HG03196 (cell line): Measurements from ENCODE around the gene INSL3.

Experiments
- ATAC-seq: cut with Tn5 transposase; IDR thresholded peaks from one replicate; pipeline ENCODE4 v1.9.1; 2021; ENCODE audit not compliant: unreplicated experiment

INSL3 gene

DNA sequence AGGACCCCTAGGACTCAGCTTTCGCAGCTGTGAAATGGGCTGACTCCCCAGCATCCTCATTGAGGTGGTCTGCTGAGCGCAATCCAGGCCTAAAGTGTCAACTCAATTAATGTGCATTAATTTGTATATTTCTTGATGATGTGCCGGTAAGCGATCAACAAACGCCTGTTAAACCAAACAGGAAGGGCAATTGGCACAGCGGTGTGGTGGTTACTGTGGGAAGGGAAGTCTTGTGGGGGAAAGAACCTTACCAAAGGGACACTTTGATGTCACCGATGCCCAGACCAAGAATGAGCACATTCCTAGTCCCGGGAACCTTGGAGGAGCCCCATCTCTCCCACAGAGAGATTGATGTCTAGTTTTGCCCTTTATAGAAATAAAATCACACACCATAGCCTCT lies 24.8 kb upstream of the INSL3 start:
- no peak for ATAC-seq

DNA sequence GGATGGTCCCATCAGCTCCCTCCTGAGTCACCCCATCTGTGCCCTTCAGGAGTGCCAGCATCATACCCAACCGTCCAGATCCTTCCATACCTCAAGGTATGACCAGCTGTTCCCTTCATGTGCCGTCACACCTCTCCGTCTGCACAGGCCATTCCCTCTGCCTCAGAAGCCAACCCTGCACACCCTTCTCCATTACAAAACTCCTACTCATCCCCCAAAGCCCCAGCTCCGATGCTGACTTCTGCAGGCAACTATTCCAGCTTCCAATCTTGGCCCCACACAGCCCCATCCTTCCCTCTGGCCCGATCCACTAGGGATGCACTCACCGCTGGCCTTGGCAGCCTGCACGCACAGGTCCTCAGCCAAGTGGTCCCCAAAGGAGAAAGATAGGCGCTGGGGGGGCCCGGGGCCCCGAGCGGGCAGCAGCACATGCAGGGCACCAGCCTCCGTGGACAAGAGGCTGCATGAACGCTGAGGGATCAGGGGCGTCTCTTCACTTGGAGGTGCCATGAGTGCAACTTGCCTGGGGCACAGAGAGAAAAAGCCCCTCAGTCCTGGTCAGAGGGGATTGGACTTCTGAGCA lies 22.7 kb upstream of the INSL3 start:
- no peak for ATAC-seq

DNA sequence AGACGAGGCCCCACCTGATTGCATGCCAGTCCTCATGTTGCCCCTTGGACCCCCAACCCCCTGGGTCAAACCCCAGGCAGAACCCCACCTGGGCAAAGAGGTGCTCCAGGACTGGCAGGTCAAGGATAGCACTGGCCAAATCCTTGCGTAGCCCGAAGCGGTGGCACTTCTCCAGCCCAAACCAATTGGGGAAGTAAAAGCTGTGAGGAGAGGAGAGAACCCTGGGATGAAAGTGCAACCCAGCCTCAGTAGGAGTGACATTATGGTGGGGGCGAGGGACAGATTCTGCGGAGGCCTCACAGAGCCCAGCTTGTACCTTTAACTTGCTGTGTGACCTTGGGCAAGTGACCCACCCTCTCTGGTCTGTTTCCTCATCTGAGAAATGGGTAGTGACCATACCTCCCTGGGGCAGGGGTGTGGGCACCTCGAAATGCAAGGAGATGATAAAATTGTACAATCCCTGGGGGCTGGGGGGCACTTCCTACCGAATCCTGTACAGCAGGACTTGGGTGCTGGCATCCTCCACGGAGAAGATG lies 22.0 kb upstream of the INSL3 start:
- no peak for ATAC-seq

DNA sequence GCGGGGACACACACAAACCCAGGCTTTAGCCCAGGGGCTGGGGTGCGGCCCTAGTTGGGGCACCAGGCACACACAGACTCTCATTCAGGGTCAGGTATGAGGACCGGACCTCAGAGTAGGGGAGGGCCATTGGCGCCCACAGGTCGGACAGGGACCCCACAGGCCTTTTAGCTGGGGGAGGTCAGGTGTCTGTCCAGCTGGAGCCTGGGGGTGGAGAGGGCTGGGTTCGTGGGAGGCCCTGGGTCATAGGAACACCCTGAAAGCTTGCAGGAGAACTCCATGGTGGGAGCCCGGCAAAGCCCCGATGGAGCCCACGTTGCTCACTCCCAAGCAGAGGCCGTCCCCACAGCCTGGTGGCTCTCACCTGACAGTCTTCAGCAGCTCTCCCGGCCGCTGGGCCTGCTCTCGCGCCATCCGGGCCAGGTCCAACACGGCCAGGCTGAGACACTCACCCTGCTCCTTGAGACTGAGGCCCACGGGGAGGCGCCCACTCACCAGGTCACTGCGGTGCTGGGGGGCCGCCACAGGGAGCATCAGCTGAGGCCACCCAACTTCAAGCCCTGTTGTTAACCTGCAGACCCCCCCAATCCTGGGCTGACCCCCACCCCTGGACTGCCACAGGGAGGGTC lies 21.5 kb upstream of the INSL3 start:
- no peak for ATAC-seq

DNA sequence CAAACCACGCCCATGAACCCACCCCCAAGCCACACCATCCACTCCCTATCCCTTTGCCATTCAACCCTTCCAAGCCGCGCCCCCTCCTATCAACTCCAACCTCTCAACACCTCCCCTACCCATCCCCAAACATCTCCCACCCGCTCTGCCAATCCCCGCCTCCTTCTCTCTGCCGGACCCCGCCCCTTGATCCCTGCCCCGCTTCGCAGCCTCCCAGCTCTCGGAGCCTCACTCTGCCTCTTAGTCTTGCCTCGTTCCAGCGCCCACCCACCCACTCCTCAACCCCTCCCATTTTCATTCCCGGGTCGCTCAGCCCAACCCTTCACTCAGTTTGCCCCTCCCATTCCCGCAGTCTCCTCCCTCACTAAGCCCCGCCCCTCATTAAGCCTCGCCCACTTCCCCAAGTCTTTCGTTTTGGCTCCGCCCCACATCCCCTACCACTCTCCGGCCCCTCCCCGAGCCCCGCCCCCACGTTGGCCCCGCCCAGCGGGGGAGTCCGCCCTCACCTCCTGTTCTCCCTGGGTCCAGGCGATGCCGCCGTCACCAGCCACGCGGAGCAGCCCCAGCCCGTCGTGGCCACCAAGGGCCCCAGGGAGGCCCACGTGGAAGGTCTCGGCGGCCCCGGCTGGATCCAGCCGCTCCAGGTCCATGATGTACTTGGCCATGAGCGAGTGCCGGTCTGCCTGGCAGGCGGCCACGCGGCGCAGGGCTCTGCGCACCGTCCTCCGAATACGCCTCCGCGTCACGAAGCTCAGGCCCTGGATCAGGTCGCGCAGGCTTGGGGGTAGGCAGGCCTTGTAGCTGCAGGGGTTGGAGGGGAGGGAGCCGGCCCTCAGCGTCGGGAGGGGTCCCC lies 20.7 kb upstream of the INSL3 start:
- no peak for ATAC-seq

DNA sequence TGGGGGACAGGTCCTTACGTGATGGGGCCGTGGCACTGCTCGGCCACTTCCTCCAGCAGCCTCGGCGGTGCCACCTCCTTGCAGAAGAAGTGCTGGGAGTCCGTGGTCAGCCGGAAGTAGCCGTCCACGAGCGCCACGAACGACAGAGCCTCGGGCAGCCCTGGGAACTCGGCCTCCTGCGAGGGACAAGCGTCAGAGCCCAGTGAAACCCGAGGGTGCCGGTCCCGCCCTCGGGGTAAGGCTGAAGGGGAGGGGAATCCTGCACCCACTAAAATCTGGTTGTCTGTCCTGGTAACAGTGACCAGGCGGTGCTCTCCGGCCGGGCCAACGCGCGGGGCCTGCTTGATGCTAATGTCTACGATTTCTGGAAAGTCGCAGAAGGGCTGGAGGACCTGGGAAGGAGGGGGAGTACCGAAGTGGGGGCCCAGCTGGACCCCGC lies 20.1 kb upstream of the INSL3 start:
- no peak for ATAC-seq

DNA sequence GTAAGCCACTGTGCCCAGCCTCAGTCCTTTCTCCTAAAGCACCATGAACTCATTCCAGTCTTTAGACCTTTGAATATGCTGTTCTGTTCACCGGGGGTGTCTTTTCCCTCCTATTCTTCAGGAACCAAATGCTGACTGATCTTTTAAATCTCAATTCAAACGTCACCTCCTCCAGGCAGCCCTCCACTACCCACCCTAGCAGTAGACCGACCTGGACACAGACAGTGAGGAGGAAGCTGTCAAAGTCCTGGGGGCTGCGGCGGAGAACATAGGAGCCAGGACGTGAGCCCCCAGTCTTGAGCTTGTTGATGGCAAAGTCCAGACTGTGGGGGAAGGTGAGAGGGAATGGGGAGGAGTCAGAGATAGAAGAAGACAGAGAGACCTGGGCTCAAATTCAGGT lies 18.7 kb upstream of the INSL3 start:
- no peak for ATAC-seq

DNA sequence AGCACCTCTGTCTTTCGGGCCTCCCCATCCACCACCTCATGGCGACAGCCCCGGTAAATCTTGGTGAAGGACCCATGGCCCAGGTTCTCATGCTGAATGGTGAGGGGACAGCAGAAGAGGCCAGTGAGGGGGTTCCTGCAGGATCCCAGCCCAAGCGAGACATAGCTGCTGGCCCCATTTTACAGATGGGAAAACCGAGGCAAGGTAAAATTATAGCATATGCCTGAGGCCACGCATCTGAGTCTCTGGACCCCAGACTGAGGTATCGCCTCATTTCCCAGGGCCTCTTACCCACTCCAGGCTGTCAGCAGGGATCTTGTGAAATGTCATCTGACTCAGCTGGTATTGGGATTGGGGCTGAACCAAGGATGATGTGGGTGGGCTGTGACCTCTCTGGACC lies 16.7 kb upstream of the INSL3 start:
- ATAC-seq = no peak

DNA sequence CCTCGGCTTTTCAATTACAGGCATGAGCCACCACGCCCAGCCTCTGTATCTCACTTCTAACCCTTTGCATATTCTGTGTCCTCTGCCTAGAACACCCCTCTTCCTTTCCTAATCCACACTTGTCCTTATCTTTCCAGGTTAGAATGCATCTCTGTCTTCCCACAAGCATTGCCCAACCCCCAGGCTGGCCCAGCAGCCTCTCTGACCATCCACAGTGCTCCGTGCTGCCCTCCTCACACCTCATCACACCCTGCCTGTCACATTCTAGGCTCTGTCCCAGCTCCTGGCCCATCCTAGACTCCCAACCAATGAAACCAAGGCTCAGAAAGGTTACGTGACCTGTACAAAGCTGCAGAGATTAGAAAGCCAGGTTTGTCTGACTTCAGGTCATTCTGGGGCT lies 15.2 kb upstream of the INSL3 start:
- no peak for ATAC-seq

DNA sequence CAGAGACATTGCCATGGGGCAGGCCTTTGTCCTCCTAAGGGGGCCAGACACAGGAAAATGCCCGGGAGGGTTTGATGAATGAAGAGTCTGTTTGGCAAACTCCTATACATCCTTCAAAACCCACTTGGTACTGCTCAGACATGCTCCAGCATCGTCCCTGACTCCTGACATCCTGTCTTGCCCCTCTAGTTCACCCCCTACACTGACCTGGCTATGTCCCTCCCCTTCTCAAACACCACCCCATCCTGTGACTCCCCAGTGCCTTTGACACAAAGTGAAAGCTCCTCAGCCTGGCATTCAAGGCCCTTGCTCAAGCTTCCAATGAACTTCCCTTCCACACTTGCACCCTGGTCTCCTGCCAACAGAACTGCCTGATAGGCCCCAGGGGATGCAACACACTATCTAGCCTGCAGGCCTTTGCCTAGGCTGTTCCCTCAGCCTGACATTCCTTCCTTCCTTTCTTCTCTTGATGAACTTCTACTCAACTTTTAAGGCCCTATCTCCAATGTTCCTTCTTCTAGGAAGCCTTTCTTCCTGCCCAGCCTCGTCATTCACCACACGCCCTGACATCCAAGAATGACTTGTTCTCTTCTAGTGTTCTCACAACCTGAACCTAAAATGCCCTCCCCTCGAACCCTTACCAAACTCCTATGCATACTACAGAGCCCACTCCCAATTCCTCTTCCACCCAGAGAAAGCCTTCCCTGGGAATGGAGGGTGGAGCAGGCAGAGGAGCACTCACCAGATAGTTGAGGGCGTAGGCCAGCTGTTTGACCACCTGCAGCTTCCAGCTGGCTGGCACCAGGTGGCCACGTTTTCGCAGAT lies 14.1 kb upstream of the INSL3 start:
- no peak for ATAC-seq

DNA sequence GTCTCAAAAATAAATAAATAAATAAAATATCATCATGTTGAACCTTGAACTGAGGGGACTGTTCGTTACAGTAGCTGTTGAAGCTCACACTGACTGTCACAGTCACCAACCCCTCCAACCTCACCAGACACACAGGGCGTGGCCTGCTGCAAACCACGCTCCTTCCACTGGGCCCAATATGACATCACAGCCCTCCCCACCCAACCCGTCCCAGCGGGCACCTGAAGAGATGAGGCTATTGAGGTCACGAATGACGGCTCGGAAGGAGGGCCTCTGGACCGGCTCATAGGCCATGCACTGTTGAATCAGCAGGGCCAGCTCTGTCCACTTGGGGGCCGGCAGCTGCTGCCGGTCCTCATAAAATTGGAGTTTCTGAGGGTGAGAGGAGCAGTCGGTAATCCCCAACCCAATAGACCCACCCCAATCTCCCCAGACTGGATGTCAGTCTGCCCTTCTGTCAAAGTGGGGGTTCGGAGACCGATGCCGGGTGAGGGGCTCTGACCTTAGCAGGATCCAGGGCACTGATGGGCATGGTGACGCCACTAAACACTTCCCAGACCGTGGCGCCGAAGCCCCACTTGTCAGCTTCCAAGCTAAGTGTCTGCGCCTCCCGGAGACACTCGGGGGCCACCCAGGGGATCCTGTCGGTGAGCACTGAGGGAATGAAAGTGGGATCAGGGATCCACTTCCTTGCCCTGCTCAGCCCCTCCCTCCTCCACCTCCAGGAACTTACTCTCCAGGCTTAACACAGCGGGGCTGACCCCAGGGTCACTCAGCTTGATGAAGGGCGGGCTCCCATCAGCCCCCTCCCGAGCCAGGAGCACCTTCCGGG lies 13.2 kb upstream of the INSL3 start:
- ATAC-seq = no peak

DNA sequence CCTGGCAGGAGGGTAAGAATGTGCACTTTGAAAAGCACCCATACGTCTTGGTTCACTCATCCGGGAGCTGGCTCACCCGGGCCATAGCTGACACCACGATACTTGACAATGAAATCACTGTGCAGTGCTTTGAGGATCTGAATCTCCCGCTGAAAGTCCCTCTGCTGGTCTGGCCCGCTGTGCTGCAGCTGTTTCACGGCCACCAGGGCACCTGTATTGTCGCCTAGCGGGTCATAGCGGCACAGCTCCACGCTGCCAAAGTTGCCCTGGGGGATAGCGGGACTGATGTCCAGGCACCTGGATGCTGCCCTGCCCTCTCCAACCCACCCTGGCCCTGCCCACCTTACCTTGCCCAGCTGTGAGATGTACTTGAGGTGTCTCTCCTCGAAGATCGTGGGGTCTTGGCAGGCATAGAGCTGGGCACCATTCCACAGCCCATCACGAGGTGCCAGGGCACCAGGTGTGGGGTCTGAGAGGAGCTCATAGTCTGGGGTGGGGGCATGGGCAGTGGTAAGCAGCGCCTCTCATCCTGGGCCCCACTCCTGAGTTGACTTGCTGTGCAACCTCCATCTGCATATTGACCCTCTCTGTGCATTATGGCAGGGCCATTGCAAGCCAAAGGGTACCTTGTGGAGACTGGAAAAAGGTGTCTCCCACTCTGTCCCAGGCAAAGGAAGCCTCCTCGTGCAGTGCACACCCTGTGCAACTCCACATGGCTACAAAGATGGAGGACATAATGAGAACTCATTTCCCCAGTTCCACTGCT lies 11.3 kb upstream of the INSL3 start:
- no peak for ATAC-seq

DNA sequence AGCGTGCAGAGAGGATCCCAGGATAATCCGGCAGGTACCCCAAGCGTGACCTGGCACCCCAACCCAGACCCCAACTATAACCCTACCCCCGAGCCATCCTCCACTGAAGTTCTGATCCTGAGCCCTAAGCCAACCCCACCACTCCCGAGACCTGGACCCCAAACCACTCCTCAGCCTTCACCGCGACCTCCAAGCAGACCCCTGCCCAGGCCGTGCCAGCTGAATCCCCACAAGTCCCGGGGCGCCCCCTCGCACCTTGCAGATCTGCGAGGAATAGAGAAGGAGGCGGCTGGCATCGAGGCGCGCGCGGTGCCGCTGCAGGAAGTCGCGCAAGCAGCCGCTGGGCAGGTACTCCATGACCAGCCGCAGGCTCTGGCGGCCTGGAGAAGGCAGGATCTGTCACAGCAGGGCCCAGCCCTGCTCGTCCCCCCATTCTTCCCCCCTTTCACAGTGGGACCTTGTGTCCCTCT lies 10.1 kb upstream of the INSL3 start:
- no peak for ATAC-seq

DNA sequence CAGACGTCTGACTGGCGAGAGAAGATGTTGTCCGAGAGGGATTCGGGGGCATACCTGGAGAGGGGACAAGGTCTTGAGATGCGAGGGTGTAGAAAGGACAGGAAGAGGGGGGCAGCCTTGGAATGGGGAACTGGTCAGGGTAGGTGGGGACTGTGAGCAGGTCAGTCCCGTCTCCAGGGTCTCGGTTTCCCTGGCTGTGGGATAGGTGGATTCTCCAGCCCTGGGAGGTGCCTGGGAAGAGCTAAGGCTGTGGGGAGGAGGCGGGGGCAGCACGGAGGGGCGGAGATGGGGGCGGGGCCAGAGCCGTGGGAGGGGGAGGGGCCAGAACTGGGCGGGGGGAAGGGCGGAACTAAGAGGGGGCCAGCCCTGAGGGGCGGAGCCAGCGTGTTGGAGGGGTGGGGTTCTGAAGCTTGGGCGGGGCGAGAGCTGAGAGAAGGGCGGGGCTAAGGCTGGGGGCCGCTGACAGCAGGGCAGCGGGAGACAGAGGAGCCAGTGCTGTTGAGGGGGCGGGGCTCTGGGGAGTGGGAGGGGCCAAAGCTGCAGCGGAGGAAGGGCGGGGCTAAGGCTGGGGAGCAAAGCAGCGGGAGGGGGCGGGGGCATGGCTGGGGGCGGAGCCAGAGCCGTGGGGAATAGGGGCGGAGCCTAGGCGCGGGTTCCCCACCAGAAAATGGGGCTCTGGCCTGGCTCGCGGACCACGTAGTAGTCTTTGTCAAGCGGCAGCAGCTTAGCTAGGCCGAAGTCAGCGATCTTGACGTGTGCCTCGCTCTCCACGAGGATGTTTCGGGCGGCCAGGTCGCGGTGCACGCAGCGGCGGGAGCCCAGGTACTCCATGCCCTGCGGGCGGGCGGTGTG lies 9.5 kb upstream of the INSL3 start:
- ATAC-seq = no peak

DNA sequence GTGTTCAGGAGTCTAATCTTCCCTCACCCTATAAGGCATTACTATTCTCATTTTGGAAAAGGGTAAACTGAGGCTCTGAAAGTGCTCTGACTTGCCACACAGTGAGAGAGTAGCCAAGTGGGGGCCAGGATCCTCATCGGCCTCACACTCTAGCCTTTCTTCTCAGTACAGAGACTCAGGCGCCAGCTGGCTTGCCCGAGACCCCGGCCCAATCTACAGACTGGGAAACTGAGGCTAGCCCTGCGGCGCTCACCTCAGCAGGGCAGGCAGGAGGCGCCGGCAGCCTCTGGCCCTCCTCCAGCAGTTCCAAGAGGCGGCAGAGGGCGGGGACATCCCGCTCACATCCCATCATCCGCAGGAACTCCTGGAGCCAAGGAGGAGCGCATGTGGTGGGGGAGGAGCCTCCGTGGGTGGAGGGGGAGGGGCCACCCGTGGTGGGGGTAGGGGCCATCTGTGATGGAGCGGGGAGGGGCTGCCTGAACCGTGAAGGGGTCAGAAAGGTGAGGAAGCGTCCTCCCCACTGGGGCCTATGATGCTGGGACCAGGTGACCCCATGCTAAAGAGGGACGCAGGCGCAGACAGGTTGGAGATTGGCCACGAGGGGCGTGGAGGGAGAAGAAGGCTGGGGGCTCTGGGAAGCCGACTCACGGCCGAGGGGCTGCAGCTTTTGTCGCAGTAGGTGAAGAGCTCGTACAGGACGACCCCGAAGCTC lies 8.7 kb upstream of the INSL3 start:
- no peak for ATAC-seq

DNA sequence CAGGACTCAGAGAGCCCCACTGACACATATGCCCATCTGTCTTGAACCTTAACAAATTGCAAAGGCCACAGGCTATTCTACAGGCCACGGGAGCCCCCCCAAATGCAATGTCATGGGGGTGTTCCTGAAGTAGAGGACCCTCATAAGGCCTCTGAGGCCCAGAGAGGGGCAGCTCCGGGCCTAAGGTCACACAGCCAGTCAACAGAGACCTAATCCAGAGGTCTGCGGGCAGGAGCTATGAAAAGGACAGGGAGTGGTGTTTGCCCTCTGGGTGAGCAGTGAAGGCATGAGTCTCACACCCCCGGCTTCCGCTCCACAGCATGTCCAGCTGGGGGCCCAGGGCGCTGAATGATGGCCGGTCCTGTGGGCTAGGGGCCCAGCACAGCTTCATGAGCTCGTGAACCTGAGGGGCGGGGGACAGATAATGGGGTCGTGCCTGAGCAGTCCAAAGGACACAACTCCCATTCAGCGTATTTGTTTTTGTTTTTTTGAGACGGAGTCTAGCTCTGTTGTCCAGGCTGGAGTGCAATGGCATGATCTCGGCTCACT lies 5.3 kb upstream of the INSL3 start:
- no peak for ATAC-seq

DNA sequence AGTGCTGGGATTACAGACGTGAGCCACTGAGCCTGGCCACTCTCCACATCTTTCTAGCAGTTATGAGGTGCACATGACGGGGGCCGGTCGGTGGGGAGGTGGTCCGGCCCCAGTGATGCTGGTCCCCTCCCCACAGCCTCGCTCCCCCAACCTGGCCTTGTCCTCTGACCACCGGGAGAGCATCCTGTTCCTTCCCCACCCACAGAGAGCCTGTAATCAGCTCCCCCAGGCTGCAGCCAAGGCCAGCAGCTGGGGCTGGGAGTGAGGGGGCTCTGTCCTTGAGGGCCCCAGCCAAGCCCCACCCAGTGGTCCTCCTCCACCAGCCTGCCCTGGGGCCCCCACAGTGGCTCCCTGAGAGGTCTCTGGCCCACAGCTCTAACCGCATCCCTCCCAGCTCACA lies 3.0 kb upstream of the INSL3 start:
- no peak for ATAC-seq
